Measurements from ENCODE around the gene FBLN7. TPM values are rescaled to one million over a fixed set of nuclear protein-coding genes. Genes with fewer than 3 reads are reported as not detected.

The FBLN7 gene
- total and polyA plus RNA-seq, 2 of the 8 experiments (the other 6 are each of a cell fraction or from before 2014, with no cell fraction given): 0.30 to 0.77 TPM

DNA sequence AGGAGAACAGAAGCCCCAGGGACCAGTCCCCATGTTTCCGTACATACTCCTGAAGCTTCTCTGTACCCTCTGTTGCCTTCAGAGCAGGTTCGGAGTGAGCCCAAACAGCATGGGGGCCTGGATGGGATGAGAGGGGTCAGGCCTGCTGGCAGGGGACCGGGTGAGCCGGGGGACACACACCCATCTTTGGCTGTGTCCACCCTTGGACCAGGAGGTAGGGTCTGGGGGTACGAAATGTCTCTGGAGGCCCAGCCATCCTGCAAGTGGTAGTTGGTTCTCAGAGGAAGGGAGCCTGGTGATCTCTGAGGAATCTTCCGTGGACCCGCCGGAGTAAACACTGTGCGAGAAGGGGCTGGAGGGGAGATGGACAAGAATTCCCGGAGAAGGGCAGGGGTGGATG is 15.3 kb downstream of the FBLN7 start (continued):
- TF ChIP-seq, protein P1, sequence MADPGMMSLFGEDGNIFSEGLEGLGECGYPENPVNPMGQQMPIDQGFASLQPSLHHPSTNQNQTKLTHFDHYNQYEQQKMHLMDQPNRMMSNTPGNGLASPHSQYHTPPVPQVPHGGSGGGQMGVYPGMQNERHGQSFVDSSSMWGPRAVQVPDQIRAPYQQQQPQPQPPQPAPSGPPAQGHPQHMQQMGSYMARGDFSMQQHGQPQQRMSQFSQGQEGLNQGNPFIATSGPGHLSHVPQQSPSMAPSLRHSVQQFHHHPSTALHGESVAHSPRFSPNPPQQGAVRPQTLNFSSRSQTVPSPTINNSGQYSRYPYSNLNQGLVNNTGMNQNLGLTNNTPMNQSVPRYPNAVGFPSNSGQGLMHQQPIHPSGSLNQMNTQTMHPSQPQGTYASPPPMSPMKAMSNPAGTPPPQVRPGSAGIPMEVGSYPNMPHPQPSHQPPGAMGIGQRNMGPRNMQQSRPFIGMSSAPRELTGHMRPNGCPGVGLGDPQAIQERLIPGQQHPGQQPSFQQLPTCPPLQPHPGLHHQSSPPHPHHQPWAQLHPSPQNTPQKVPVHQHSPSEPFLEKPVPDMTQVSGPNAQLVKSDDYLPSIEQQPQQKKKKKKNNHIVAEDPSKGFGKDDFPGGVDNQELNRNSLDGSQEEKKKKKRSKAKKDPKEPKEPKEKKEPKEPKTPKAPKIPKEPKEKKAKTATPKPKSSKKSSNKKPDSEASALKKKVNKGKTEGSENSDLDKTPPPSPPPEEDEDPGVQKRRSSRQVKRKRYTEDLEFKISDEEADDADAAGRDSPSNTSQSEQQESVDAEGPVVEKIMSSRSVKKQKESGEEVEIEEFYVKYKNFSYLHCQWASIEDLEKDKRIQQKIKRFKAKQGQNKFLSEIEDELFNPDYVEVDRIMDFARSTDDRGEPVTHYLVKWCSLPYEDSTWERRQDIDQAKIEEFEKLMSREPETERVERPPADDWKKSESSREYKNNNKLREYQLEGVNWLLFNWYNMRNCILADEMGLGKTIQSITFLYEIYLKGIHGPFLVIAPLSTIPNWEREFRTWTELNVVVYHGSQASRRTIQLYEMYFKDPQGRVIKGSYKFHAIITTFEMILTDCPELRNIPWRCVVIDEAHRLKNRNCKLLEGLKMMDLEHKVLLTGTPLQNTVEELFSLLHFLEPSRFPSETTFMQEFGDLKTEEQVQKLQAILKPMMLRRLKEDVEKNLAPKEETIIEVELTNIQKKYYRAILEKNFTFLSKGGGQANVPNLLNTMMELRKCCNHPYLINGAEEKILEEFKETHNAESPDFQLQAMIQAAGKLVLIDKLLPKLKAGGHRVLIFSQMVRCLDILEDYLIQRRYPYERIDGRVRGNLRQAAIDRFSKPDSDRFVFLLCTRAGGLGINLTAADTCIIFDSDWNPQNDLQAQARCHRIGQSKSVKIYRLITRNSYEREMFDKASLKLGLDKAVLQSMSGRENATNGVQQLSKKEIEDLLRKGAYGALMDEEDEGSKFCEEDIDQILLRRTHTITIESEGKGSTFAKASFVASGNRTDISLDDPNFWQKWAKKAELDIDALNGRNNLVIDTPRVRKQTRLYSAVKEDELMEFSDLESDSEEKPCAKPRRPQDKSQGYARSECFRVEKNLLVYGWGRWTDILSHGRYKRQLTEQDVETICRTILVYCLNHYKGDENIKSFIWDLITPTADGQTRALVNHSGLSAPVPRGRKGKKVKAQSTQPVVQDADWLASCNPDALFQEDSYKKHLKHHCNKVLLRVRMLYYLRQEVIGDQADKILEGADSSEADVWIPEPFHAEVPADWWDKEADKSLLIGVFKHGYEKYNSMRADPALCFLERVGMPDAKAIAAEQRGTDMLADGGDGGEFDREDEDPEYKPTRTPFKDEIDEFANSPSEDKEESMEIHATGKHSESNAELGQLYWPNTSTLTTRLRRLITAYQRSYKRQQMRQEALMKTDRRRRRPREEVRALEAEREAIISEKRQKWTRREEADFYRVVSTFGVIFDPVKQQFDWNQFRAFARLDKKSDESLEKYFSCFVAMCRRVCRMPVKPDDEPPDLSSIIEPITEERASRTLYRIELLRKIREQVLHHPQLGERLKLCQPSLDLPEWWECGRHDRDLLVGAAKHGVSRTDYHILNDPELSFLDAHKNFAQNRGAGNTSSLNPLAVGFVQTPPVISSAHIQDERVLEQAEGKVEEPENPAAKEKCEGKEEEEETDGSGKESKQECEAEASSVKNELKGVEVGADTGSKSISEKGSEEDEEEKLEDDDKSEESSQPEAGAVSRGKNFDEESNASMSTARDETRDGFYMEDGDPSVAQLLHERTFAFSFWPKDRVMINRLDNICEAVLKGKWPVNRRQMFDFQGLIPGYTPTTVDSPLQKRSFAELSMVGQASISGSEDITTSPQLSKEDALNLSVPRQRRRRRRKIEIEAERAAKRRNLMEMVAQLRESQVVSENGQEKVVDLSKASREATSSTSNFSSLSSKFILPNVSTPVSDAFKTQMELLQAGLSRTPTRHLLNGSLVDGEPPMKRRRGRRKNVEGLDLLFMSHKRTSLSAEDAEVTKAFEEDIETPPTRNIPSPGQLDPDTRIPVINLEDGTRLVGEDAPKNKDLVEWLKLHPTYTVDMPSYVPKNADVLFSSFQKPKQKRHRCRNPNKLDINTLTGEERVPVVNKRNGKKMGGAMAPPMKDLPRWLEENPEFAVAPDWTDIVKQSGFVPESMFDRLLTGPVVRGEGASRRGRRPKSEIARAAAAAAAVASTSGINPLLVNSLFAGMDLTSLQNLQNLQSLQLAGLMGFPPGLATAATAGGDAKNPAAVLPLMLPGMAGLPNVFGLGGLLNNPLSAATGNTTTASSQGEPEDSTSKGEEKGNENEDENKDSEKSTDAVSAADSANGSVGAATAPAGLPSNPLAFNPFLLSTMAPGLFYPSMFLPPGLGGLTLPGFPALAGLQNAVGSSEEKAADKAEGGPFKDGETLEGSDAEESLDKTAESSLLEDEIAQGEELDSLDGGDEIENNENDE (IDR thresholded peaks at IDR 0.05; ENCODE audit: insufficient replicate concordance, low read length): no peak
- TF ChIP-seq CREB1 (IDR thresholded peaks at IDR 0.05) (no peak), RBBP5 (IDR thresholded peaks at IDR 0.05; ENCODE audit: borderline replicate concordance, low read depth, low read length) (no peak)

All from H1 (cell line).